Fibroblast of lung (primary cell): ENCODE data around the gene NT5E.

Source experiments
- CTCF ChIP-seq, 2 donors: IDR thresholded peaks in 1 of 2; conservative IDR thresholded peaks in 1 of 2; 1 replicate in 1 of 2; 2 replicates in 1 of 2; pipeline ENCODE4 v1.5.1; 2011 to 2012; ENCODE audit warnings: low read length in 2 of 2, control low read depth in 1 of 2, inconsistent platforms in 1 of 2, low read depth in 1 of 2, mild to moderate bottlenecking in 1 of 2
- EZH2 ChIP-seq: IDR thresholded peaks from 2 replicates; pipeline ENCODE4 v1.5.1; 2012; ENCODE audit warnings: low read length, control low read depth, mild to moderate bottlenecking; ENCODE audit errors: missing control alignments

DNA sequence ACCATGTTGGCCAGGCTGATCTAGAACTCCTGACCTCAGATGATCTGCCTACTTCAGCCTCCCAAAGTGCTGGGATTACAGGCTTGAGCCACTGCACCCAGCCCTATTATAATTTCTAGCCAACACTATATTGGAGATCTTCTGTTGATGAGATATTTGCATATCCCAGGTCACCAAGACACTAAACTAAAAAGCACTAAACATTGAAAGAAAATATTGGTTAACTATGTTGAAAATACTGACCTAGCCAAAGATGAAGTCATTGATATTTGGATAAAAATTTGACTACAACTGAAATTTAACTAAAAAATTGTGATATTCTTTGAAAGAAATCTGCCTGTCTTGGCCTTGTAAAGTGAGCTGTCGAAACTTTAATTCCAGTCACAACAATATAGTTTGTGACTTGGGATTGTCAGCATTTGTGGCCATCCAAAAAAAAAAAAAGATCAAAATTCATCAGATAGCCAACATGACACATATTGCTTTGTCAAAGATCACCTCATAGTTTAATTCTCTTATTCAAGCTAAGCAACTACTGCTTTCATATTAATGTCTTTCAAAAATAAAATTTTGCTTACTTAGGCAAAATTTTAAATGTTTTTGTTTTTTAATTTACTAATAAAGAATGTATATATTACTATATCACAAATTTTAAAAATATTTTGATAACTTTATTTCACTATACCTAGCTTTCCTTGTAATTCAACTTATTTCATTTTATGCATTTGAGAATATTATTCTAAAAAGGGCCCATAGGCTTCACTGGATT, 6.3 kb upstream of the NT5E start:
- TF ChIP-seq CTCF (conservative IDR thresholded peaks at IDR 0.05 in 1 of 2, IDR thresholded peaks at IDR 0.05 in 1 of 2; ENCODE audit: low read depth in 1 of 2, low read length in 2 of 2) (no peak), EZH2 (no peak)
